ENCODE measurements around the gene C10orf67. TPM values are rescaled to one million over a fixed set of nuclear protein-coding genes. Genes with fewer than 3 reads are reported as not detected.

The C10orf67 gene
- total and polyA plus RNA-seq, 9 of the 15 experiments (the other 6 are each of a cell fraction or from before 2014, with no cell fraction given) = not detected

DNA sequence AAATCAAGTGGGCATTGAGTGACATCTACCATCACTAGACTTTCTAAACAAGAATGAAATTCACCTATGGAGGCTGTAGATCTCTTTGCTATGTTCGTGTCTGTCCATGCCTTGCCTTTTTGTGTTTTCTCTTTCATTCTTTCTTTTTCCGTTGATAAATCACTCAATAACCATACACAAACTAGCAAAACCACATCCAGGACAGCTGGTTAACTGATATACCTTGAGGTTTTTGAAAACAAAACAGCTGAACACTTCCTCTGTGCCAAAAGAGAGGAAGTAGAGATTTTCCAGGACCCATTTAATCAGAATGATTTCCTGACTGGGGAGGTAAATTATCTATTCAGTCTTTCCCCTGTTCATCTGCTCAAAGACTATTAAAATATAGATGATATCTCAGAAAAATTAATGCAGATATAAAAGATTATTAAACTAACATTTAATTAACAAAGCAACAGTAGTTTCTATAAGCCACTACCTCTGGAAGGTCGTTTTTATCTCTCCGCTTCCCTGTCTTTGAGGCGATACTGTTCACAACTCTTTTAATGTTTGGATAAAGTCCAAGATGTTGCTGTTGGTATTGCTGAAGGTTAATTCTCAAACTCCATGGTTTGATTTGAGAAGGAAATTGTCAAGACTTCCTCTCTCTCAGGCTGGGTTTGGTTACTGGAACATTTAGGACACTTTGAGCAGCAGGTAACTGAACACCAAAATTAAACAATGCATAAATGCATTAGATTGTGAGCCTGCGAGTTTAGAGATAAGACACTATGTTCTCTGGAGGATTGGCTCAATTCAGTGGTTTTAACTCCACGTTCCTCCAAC lies 24.4 kb upstream of the C10orf67 start:
- H3K4me1 ChIP-seq (replicated peaks in 1 of 2; ENCODE audit: control insufficient read depth in 2 of 2, insufficient read depth in 2 of 2, low read length in 2 of 2) = no peaks in the 10 kb centered on the region
- no peak overlapping the region for H3K4me3 ChIP-seq
- FAIRE-seq (no peak), DNase-seq (ENCODE audit: extremely low read depth in 1 of 4, low spot score in 3 of 4) (no peak), ATAC-seq (no peak)
- no peaks in the 10 kb centered on the region for H3K27me3 ChIP-seq (ENCODE audit: control insufficient read depth in 2 of 2, insufficient read depth in 2 of 2, low read length in 2 of 2)
- H3K27ac ChIP-seq (ENCODE audit: extremely low read depth, low read depth, low read length) = no peak overlapping the region
- POLR2A ChIA-PET = no interaction called here
- H3K79me2 ChIP-seq (ENCODE audit: control insufficient read depth, insufficient read depth, low read length) = no peaks in the 10 kb centered on the region
- 0% methylated on average over 7 of the region's 7 CpGs for WGBS (ENCODE audit: insufficient coverage, low coverage, missing lambda C conversion rate)
- TF ChIP-seq, protein P1, sequence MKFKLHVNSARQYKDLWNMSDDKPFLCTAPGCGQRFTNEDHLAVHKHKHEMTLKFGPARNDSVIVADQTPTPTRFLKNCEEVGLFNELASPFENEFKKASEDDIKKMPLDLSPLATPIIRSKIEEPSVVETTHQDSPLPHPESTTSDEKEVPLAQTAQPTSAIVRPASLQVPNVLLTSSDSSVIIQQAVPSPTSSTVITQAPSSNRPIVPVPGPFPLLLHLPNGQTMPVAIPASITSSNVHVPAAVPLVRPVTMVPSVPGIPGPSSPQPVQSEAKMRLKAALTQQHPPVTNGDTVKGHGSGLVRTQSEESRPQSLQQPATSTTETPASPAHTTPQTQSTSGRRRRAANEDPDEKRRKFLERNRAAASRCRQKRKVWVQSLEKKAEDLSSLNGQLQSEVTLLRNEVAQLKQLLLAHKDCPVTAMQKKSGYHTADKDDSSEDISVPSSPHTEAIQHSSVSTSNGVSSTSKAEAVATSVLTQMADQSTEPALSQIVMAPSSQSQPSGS (CRISPR knock-in tag; IDR thresholded peaks at IDR 0.05) = no peak
- TF ChIP-seq, protein P2, sequence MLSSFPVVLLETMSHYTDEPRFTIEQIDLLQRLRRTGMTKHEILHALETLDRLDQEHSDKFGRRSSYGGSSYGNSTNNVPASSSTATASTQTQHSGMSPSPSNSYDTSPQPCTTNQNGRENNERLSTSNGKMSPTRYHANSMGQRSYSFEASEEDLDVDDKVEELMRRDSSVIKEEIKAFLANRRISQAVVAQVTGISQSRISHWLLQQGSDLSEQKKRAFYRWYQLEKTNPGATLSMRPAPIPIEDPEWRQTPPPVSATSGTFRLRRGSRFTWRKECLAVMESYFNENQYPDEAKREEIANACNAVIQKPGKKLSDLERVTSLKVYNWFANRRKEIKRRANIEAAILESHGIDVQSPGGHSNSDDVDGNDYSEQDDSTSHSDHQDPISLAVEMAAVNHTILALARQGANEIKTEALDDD (IDR thresholded peaks at IDR 0.05) = peak; percentile 28; the same call in 1 of the 2 replicates
- no peaks in the 10 kb centered on the region for H4K20me1 ChIP-seq (replicated peaks; ENCODE audit: control insufficient read depth, insufficient read depth, low read length)
- no peak overlapping the region for H2AFZ ChIP-seq (ENCODE audit: low read depth, low read length)
- no peak overlapping the region for H3K4me2 ChIP-seq (ENCODE audit: insufficient read depth, low read length)
- CTCF ChIA-PET (ENCODE audit: low intra/inter-chr PET ratio) = no interaction called here
- H3K36me3 ChIP-seq (ENCODE audit: control insufficient read depth, insufficient read depth, low read length) = no peaks in the 10 kb centered on the region
- no peaks in the 10 kb centered on the region for H3K9me3 ChIP-seq (replicated peaks; ENCODE audit: control insufficient read depth, insufficient read depth, low read depth, low read length)
- in situ Hi-C loops (cut with MboI) (no loop called here), intact Hi-C loops (cut with micrococcal nuclease) (no loop called here)
- no peak overlapping the region for H3K9ac ChIP-seq (ENCODE audit: insufficient read depth in 1 of 2, low read depth in 2 of 2, low read length in 2 of 2)
- no TSS peak for BruUV-seq (replicated peaks)
- no peaks in the 10 kb centered on the region for H3K9me1 ChIP-seq (ENCODE audit: control insufficient read depth, insufficient read depth, low read length)

Measured in K562 (cell line).